Measurements from ENCODE around the gene PPIL6. TPM values are rescaled to one million over a fixed set of nuclear protein-coding genes. Genes with fewer than 3 reads are reported as not detected.

The PPIL6 gene
- total and polyA plus RNA-seq, 4 donors = 0.17 to 0.51 (median 0.30) TPM

- TF ChIP-seq ZBTB33 (IDR thresholded peaks at IDR 0.05) = no peak
Measured at GRCh38 chr6:109472132-109472995, 31.9 kb upstream of the PPIL6 start (continued).

- H3K9me3 ChIP-seq (ENCODE audit: control insufficient read depth in 4 of 4, low read length in 3 of 4) = no peaks in the 10 kb centered on the region
- H3K9ac ChIP-seq (ENCODE audit: low read depth in 1 of 2, low read length in 2 of 2) = no peak overlapping the region
- TF ChIP-seq RXRA (IDR thresholded peaks at IDR 0.05) = no peak
- TF ChIP-seq MAX (IDR thresholded peaks at IDR 0.05) = no peak
- TF ChIP-seq RAD21 (IDR thresholded peaks at IDR 0.05) = no peak
- TF ChIP-seq FOXA2 (IDR thresholded peaks at IDR 0.05) = no peak
- TF ChIP-seq EGR1 (IDR thresholded peaks at IDR 0.05; ENCODE audit: low read depth in 2 of 2) = no peak
- no peak for TF ChIP-seq ATF3 (IDR thresholded peaks at IDR 0.05)
- no peak for TF ChIP-seq SP1 (IDR thresholded peaks at IDR 0.05)
- no peak for TF ChIP-seq GABPA (IDR thresholded peaks at IDR 0.05 in 1 of 2, conservative IDR thresholded peaks at IDR 0.05 in 1 of 2)
- H3K27ac ChIP-seq (ENCODE audit: low read depth in 1 of 2, low read length in 2 of 2) = no peak overlapping the region
- no peaks in the 10 kb centered on the region for H3K27me3 ChIP-seq (ENCODE audit: control insufficient read depth in 4 of 4, insufficient read depth in 4 of 4, low read length in 3 of 4)
- 91% methylated on average over 5 of the region's 5 CpGs for WGBS
- DNase-seq (ENCODE audit: low spot score) = no peak
- peaks cover 0 to 6% (median 1%) of the 10 kb centered on the region in 4 donors for H3K4me1 ChIP-seq (ENCODE audit: control insufficient read depth in 4 of 4, insufficient read depth in 4 of 4, low read length in 3 of 4)
- H3K4me3 ChIP-seq (ENCODE audit: low read depth in 1 of 3, low read length in 3 of 3) = no peak overlapping the region
- peaks cover 8 to 45% (median 36%) of the 10 kb centered on the region in 4 donors for H3K36me3 ChIP-seq (ENCODE audit: control insufficient read depth in 4 of 4, insufficient read depth in 3 of 4, low read depth in 1 of 4, low read length in 3 of 4)
Measured at GRCh38 chr6:109471105-109471810, 30.8 kb upstream of the PPIL6 start.

- WGBS = 93% methylated on average over 5 of the region's 5 CpGs
- TF ChIP-seq RXRA (IDR thresholded peaks at IDR 0.05) = no peak
- TF ChIP-seq TAF1 (conservative IDR thresholded peaks at IDR 0.05) = no peak
- TF ChIP-seq SP1 (IDR thresholded peaks at IDR 0.05) = no peak
- no peak for TF ChIP-seq MAX (IDR thresholded peaks at IDR 0.05)
- TF ChIP-seq HNF4G (IDR thresholded peaks at IDR 0.05) = no peak
- no peak for TF ChIP-seq FOXA1 (IDR thresholded peaks at IDR 0.05)
- Histone ChIP-seq H3K4me1 (ENCODE audit: control insufficient read depth in 4 of 4, insufficient read depth in 4 of 4, low read length in 3 of 4) (no peaks in the 10 kb centered on the region), H3K9me3 (ENCODE audit: control insufficient read depth in 4 of 4, low read length in 3 of 4) (no peaks in the 10 kb centered on the region), H3K27ac (ENCODE audit: low read depth in 1 of 2, low read length in 2 of 2) (no peak overlapping the region), H3K36me3 (ENCODE audit: control insufficient read depth in 4 of 4, insufficient read depth in 3 of 4, low read depth in 1 of 4, low read length in 3 of 4) (peaks cover 8 to 60% (median 48%) of the 10 kb centered on the region in 4 donors), H3K9ac (ENCODE audit: low read depth in 1 of 2, low read length in 2 of 2) (no peak overlapping the region), H3K4me3 (ENCODE audit: low read depth in 1 of 3, low read length in 3 of 3) (no peak overlapping the region), H3K27me3 (ENCODE audit: control insufficient read depth in 4 of 4, insufficient read depth in 4 of 4, low read length in 3 of 4) (no peaks in the 10 kb centered on the region)
- no peak for DNase-seq (ENCODE audit: low spot score)
Measured at GRCh38 chr6:109469591-109470189, 29.3 kb upstream of the PPIL6 start.
